ENCODE data around the gene FAM200B.

DNA sequence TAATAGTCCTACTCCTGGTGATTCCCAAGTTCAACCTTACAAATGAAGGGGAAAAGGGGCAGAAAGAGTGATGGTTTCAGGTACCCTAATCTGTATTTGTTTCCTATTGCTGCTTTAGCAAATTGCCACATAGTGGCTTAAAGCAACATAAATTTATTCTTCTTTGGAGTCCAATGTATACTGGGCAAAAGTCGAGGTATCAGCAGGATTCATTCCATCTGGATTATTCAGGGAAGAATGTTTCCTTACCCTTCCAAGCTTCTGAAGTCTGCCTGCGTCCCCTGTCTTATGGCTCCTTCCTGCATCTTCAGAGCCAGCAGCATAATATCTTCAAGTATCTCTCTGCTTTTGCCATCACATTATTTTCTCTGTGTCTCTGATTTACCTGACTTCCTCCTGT is 11.0 kb downstream of the FAM200B start:
- TF ChIP-seq, protein P1, sequence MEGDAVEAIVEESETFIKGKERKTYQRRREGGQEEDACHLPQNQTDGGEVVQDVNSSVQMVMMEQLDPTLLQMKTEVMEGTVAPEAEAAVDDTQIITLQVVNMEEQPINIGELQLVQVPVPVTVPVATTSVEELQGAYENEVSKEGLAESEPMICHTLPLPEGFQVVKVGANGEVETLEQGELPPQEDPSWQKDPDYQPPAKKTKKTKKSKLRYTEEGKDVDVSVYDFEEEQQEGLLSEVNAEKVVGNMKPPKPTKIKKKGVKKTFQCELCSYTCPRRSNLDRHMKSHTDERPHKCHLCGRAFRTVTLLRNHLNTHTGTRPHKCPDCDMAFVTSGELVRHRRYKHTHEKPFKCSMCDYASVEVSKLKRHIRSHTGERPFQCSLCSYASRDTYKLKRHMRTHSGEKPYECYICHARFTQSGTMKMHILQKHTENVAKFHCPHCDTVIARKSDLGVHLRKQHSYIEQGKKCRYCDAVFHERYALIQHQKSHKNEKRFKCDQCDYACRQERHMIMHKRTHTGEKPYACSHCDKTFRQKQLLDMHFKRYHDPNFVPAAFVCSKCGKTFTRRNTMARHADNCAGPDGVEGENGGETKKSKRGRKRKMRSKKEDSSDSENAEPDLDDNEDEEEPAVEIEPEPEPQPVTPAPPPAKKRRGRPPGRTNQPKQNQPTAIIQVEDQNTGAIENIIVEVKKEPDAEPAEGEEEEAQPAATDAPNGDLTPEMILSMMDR (conservative IDR thresholded peaks at IDR 0.05), result no peak
- TF ChIP-seq ZFX (IDR thresholded peaks at IDR 0.05), result no peak
